ENCODE results near the gene ASCC3. TPM values are rescaled to one million over a fixed set of nuclear protein-coding genes. Genes with fewer than 3 reads are reported as not detected.

Gene ASCC3
- total and polyA plus RNA-seq, 12 donors = 3.1 to 46.2 (median 32.4) TPM

- Histone ChIP-seq H3K4me1 (replicated peaks in 1 of 2) (peaks cover 8 to 18% of the 10 kb centered on the region in 2 donors), H3K4me3 (no peak overlapping the region), H3K27ac (no peak overlapping the region), H3K27me3 (no peaks in the 10 kb centered on the region), H3K9me3 (replicated peaks in 1 of 3) (no peaks in the 10 kb centered on the region), H3K36me3 (replicated peaks in 1 of 2) (no peaks in the 10 kb centered on the region)
- WGBS, 4 donors = 95 to 98% (median 96%) methylated on average over 7 to 8 of the region's 8 CpGs
- DNase-seq = no peak
- TF ChIP-seq POLR2A (IDR thresholded peaks at IDR 0.05) (no peak), CTCF (IDR thresholded peaks at IDR 0.05) (no peak)
- intact Hi-C loops (cut with DNase I) = no loop called here
Measured at GRCh38 chr6:100614933-100615332, 266.2 kb downstream of the ASCC3 start.

DNA sequence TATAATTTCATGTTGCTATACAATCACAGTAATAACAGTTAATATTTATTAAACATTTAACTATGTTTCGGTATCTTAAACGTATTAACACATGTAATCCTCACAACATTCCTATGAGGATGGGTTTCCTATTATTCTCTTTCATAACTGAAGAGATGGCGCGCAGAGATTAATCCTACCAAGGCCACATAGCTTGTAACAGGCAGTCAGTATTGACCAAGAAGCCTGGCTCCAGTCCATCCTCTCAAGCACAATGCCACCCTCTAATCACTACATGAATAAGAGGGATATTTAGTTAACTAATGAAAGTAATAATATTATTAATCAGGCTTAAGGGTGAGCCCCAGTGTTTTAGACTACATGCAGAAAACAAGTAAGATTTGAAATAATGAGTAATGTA lies 266.7 kb downstream of the ASCC3 start:
- Histone ChIP-seq H3K27me3 (no peaks in the 10 kb centered on the region), H3K4me1 (replicated peaks in 1 of 2) (peaks cover 8 to 18% of the 10 kb centered on the region in 2 donors), H3K9me3 (replicated peaks in 1 of 3) (no peaks in the 10 kb centered on the region), H3K27ac (no peak overlapping the region), H3K4me3 (no peak overlapping the region), H3K36me3 (replicated peaks in 1 of 2) (no peaks in the 10 kb centered on the region)
- peak; percentile 21 to 81 (median 56) for DNase-seq
- intact Hi-C loops (cut with DNase I) = no loop called here
- 60 to 85% (median 72%) methylated on average over 4 of the region's 4 CpGs for WGBS, 4 donors
- TF ChIP-seq POLR2A (IDR thresholded peaks at IDR 0.05) (no peak), CTCF (IDR thresholded peaks at IDR 0.05) (no peak)

DNA sequence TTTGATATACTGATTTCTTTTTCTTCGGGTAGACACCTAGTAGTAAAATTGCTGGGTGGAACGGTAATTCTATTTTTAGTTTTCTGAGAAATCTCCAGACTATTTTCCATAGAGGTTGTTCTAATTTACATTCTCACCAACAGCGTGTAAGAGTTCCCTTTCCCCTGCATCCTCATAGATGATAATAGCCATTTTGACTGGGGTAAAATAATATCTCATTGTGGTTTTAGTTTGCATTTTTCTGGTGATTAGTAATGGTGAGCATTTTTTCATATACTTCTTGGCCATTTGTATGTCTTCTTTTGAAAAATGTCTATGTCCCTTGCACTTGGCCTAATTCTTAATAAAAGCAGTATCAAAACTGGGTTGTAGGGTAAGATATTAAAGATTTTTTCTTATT lies 267.5 kb downstream of the ASCC3 start:
- TF ChIP-seq CTCF (IDR thresholded peaks at IDR 0.05) (no peak), POLR2A (IDR thresholded peaks at IDR 0.05) (no peak)
- H3K27me3 ChIP-seq = no peaks in the 10 kb centered on the region
- no peak overlapping the region for H3K4me3 ChIP-seq
- H3K36me3 ChIP-seq (replicated peaks in 1 of 2) = no peaks in the 10 kb centered on the region
- no peaks in the 10 kb centered on the region for H3K9me3 ChIP-seq (replicated peaks in 1 of 3)
- DNase-seq = no peak
- 95 to 98% (median 97%) methylated on average over 3 of the region's 3 CpGs for WGBS, 4 donors
- H3K4me1 ChIP-seq (replicated peaks in 1 of 2) = peaks cover 8 to 16% of the 10 kb centered on the region in 2 donors
- intact Hi-C loops (cut with DNase I) = no loop called here
- no peak overlapping the region for H3K27ac ChIP-seq

DNA sequence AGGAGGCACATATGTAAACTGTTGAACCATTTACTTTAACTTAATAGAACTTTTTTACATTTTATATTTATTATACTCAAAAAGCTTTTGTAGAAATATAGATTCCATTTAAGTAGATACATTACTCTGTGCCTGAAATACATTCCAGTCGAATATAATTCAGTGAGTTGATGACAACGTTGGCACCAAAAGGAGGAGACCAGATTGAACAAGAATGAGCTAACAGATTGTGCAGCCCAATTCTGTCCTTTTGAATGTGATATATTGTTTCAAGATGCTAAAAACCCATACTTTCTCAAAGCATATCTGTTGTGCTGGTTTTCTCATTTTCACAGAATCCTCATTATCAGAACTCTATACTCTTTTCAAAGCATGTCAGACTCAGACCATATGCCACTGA lies 269.0 kb downstream of the ASCC3 start:
- DNase-seq = no peak
- TF ChIP-seq CTCF (IDR thresholded peaks at IDR 0.05) (no peak), POLR2A (IDR thresholded peaks at IDR 0.05) (no peak)
- H3K4me1 ChIP-seq (replicated peaks in 1 of 2) = peaks cover under 1 to 2% of the 10 kb centered on the region in 2 donors
- no peak overlapping the region for H3K27ac ChIP-seq
- no peaks in the 10 kb centered on the region for H3K9me3 ChIP-seq (replicated peaks in 1 of 3)
- no peaks in the 10 kb centered on the region for H3K27me3 ChIP-seq
- intact Hi-C loops (cut with DNase I) = no loop called here
- no peaks in the 10 kb centered on the region for H3K36me3 ChIP-seq (replicated peaks in 1 of 2)
- WGBS, 4 donors = 73 to 79% (median 76%) methylated on average over 2 of the region's 2 CpGs
- H3K4me3 ChIP-seq = no peak overlapping the region

All from adrenal gland (tissue), 12 donors.